Activated T-cell treated with anti-CD3 and anti-CD28 coated beads, Interleukin-2, amount 50 U/mL, for 48 hours (primary cell): ENCODE data around the gene CENPP.

ENCODE experiments used
- DNase-seq, 2 experiments: peaks; one replicate each; pipeline ENCODE4 v3.0.0-alpha.2; 2020

The CENPP gene

DNA sequence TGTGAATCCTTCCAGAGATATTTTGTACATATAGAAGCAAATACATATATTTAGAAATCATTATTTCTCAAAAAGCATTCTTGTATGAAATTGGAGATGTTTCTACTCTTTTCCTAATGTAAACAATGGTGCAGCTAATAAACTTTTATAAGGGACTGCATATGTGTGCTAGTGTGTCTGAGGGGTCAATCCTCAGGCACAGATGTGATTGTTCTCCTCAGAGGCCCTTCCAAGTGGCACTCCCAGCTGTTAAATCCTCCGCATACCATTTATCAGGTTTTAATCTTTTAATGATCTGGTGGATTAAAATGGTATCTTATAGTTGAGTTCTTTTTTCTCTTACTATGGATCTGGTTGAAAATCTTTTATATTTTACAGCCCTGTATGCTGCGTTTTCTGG is 104.1 kb downstream of the CENPP start:
- DNase-seq: no peak

- DNase-seq: no peak
Measured at GRCh38 chr9:92432350-92432749, 106.6 kb downstream of the CENPP start.

DNA sequence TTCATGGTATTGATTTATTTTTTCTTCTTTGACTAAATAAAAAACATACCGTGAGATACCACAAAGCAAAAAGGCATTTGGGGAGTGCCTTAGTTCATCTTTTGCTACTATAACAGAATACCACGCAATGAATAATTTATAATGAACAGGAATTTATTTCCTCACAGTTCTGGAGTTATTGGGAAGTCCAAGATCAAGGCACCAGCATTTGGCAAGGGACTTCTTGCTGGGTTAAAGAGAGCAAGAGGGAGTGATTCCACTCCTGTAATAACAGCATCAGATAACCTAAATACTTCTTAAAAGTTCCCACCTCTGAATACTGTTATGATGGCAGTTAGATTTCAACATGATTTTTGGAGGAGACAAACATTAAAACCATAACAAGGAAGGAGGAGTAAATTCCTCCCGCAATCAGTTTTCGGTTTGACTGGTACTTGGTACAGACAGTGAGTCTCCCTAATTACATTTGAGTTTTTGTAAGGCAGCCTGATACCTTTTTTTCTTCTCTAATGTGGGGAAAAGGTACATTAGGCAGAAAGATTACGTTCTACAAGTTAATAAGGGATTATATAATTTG is 107.3 kb downstream of the CENPP start:
- no peak for DNase-seq

- no peak for DNase-seq
Measured at GRCh38 chr9:92435263-92435662, 109.5 kb downstream of the CENPP start.

- no peak for DNase-seq
Measured at GRCh38 chr9:92438900-92439526, 113.3 kb downstream of the CENPP start.

DNA sequence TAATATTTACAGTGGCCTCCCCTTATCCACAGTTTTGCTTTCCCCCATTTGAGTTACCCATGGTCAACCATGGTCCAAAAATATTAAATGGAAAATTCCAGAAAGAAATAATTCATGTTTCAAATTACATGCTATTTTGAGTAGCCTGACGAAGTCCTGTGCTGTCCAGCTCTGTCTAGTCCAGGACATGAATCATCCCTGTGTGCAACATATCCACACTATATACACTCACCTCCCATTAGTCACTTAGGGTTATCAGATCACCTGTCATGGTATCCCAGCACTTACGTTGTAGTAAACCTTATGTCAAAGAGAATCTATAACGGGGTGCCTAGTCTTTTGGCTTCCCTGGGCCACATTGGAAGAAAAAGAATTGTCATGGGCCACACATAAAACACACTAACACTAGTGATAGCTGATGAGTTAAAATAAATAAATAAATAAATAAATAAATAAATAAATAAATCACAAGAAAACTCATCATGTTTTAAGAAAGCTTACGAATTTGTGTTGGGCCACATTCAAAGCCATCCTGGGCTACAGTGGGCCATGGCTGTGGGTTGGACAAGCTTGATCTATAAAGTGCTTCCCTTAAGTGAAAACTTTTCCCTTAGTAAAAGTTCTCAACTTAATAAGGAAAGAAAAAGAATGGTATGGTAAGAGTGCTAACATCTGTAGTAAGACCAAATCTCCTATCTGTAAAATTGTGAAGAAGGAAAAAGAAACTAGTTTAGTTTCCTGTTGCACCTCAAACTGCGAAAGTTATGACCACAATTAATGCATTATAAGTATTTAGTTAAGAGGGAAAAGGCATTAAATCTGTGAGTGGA is 114.4 kb downstream of the CENPP start:
- DNase-seq: no peak

DNA sequence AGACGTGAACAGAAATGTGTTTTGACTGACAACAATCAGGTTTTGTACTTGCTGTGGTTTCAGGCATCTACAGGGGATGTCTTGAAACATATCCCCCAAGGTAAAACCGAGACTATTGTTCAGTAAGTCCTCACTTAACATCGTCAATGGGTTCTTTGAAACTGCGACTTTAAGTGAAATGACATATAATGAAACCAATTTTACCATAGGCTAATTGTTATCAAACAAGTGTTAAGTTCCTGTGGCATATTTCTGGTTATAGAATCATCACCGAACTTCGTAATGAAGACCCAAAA is 114.9 kb downstream of the CENPP start:
- DNase-seq: no peak

DNA sequence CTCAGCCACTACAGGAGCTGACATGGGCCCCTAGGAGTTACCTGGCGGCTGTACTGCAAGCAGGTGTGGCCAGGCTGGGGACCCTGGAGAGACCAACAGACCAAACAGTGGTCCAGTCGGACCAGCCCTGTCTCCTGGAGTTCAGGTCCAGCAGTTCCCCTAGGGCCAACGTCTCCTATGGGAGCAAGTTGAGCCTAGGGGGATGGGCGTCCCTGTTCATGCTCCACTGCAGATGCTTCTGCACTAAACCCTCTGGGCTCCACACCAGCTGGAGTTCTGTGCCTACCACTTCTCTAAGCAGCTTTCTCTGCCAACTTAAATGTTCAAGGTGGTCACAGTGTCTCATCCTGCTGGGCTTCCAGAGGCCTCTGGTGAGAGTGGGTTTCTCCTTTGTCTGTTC is 119.1 kb downstream of the CENPP start:
- DNase-seq: no peak

GRCh38 chr9:92446536-92446935 is 120.8 kb downstream of the CENPP start:
- DNase-seq: no peak

DNA sequence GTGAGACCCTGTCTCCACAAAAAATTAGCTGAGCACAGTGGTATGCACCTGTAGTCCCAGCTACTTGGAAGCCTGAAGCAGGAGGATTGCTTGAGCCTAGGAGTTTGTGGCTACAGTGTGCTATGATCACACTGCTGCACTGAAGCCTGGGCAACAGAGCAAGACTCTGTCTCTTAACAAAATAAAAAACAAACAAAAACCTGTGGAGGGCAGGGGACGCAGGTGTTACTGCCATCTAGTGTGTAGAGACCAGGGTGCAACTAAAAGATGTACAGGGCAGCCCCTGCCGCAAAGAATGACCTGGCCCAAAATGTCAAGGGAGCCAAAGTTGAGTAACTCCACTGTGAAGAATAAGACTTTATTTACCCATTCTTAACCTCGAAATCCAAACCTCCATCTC is 129.5 kb downstream of the CENPP start:
- DNase-seq: no peak

DNA sequence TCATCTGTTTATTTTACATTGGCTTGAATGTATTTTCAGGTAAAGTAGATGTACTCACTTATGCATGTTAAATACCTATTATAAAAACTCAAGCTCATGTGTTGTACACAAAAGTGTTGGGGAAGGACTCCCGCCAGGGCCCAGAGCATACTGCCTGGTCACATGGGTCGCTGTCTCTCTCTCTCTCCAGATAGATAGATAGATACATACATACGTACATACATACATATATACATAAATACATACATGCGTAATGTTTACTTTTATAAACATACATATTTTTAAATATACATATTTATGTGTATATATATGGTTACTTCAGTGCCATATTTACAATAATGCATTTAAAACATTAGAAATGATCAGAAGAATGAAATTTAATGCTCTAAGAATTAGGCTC is 131.8 kb downstream of the CENPP start:
- DNase-seq: no peak

GRCh38 chr9:92463387-92463786 is 137.6 kb downstream of the CENPP start:
- DNase-seq: no peak

GRCh38 chr9:92463984-92464383 is 138.2 kb downstream of the CENPP start:
- no peak for DNase-seq

GRCh38 chr9:92467041-92467440 is 141.3 kb downstream of the CENPP start:
- no peak for DNase-seq

- DNase-seq: no peak
Measured at GRCh38 chr9:92467511-92467910, 141.8 kb downstream of the CENPP start.

DNA sequence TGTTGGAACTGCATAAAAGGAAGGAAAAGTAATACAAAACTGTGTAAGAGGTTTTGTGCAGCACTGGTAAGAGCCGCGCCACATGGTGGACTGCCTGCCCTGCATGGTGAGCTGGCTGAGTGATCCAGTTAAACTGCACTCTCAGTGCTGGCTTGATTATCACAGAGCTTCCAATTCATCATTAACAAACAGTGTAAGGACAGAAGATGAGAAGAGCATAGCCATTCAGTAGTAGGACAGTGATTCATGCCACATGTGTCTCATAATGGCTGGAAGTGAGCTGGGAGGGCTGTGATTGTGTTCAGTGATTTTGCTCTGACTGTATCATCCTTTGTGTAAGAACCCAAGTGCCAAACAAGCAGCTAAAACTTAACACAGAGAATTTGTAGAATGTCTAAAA is 142.5 kb downstream of the CENPP start:
- no peak for DNase-seq

DNA sequence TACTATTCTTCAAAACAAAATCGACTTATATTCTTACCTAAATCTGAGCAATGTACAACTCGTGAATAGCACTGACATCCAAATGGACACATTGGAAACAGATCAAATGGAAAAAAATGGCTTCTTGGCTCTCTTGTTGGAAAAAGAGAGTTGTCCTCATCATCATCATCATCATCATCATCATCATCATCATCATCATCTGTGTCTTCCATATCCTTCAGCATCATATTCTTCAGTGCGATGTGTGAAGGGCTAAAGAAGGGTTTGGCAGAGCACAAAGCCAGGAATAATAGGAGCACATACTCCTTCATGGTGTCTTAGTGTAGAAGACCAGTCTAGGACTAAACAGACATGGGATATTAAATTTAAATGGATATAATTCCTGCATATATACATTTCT is 148.8 kb downstream of the CENPP start:
- DNase-seq: no peak

DNA sequence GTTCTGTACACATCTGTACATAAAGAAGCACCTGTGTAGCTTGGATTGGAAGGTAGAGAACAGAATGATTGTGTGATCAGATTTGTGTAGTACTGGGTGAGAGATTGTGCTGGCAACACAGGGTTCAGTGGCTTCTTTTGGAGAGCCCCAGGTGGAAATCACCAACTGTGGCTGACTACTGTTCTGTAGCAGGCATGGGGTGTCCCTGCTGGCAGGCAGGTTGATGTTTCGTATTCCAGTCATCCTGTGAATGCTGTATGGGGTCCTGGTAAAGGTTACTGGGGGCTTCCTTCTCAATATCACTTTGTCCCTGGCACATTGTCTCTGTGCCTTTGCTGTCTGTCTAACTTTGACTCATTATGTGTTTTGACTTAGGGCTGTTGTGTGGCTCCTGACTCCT is 151.2 kb downstream of the CENPP start:
- no peak for DNase-seq

DNA sequence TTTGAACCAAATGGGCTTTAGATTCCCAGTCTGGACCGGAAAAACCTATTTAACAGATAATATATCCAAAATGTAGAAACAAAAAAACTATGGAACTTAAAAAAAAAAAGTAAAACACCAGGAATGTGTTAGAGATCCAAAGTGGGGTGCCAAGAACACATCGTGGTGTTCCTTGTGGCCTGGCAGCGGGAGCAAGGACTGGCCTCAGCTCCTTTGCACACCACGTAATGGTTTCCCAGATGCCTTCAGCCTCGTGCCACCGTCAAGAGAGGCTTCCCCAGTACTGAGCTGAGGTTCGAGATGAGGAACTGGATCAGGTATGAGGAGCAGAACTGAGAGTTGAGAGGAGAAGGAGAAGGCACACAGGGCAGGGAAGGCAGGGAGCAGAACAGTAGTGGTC is 153.0 kb downstream of the CENPP start:
- DNase-seq: no peak

- no peak for DNase-seq
Measured at GRCh38 chr9:92479346-92479745, 153.6 kb downstream of the CENPP start.

DNA sequence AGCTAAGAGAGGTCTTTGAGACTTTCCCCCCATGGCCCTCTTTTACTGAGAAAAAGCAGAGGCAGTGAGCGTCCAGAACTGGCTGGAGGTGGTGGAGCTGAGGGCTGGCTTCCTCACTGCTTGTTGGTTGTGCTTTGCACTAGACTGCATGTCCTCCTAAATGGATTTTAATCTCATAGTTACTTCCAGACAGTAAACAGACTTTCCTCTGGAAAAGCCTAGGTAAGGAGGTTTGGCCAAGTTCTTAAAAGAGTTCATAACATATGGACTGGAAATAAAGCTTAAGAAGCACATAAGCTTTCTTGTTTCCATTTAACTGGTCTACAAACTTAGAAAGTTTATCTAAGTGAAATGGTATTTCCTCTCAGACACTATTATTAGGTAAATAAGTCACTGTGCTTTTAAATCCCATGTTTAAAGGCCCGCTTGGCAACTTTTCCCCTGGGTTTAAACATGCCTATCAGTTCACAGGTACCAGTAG is 154.6 kb downstream of the CENPP start:
- DNase-seq: no peak

GRCh38 chr9:92480986-92481633 is 155.4 kb downstream of the CENPP start:
- DNase-seq: no peak

- no peak for DNase-seq
Measured at GRCh38 chr9:92482329-92482728, 156.6 kb downstream of the CENPP start, which contains the start of gene ASPN. TSS of gene ASPN (minus strand) at chr9:92482506.

DNA sequence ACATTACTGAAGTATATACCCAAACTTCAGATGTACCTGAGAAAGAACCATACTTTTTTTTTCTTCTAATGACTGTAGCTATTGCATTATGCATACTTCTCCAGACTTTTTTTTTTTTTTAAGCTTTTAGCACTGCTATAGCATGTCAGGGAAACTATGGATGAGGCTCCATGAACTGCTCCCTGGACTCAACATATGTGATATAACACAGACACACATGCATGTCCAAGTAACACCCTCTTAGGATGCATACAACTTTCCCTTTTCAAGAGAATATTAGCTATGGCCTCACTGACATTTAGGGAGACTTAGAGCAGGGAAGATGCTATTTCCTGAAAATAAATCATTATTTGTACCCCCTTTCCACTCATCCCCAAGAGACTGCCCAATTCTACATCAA is 157.1 kb downstream of the CENPP start:
- DNase-seq: no peak
